ENCODE measurements around the gene GIN1. TPM values are rescaled to one million over a fixed set of nuclear protein-coding genes. Genes with fewer than 3 reads are reported as not detected.

GIN1 gene
- total and polyA plus RNA-seq, 8 donors = 2.2 to 6.2 (median 3.6) TPM

DNA sequence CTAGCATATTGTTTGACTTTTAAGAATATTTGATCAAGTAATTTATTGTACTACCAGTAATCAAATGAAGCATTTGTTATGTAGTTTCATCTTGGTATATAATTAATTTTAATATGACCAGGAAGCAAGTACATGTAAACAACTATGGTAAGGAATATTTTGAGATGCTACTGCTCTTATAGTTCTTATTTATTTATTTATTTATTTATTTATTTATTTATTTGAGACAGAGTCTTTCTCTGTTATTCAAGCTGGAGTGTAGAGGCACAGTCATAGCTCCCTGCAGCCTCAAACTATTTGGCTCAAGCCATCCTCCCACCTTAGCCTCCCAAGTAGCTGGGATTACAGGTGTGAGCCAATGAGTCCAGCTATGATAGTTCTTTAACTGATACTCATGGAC, 8.3 kb upstream of the GIN1 start:
- H3K4me3 ChIP-seq = no peak overlapping the region
- no peak overlapping the region for H3K27ac ChIP-seq
- H3K9me3 ChIP-seq = no peaks in the 10 kb centered on the region
- FAIRE-seq (peak; percentile 20), DNase-seq (no peak), ATAC-seq (no peak)
- peaks cover 0 to 7% (median under 1%) of the 10 kb centered on the region in 3 donors for H3K4me1 ChIP-seq
- intact Hi-C loops (cut with DNase I) = no loop called here
- no peaks in the 10 kb centered on the region for H3K27me3 ChIP-seq
- TF ChIP-seq, protein P1, sequence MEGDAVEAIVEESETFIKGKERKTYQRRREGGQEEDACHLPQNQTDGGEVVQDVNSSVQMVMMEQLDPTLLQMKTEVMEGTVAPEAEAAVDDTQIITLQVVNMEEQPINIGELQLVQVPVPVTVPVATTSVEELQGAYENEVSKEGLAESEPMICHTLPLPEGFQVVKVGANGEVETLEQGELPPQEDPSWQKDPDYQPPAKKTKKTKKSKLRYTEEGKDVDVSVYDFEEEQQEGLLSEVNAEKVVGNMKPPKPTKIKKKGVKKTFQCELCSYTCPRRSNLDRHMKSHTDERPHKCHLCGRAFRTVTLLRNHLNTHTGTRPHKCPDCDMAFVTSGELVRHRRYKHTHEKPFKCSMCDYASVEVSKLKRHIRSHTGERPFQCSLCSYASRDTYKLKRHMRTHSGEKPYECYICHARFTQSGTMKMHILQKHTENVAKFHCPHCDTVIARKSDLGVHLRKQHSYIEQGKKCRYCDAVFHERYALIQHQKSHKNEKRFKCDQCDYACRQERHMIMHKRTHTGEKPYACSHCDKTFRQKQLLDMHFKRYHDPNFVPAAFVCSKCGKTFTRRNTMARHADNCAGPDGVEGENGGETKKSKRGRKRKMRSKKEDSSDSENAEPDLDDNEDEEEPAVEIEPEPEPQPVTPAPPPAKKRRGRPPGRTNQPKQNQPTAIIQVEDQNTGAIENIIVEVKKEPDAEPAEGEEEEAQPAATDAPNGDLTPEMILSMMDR (IDR thresholded peaks at IDR 0.05) = no peak
- no peaks in the 10 kb centered on the region for H3K36me3 ChIP-seq

DNA sequence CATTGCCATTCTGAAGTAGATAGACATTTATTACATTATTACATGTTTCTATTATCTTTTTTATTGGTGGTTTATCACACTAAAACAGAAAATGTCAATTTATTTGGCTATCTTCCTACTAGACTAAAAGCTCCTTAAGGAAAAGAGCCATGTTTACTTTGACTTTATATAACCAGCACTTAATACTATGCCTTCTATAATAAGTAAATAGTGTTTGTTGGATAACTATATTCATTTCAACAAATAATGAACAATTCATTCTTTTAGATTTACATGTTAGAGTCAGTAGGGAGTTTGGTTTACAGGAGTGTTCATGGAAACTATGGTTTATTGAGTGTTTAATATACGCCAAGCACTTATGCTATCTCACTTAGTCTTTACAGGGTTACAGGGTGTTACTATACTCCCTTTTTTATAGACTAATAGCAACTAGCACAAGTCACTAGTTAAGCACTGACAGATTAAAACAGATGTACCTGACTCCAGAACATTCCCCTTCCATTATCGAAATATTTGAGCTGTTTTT, 7.4 kb upstream of the GIN1 start:
- H3K27ac ChIP-seq = no peak overlapping the region
- no peaks in the 10 kb centered on the region for H3K9me3 ChIP-seq
- intact Hi-C loops (cut with DNase I) = no loop called here
- FAIRE-seq = peak; percentile 49
- TF ChIP-seq, protein P1 (IDR thresholded peaks at IDR 0.05) = no peak
- 94 to 100% methylated on average over 2 of the region's 2 CpGs for WGBS, 2 donors
- no peaks in the 10 kb centered on the region for H3K36me3 ChIP-seq
- ATAC-seq = no peak
- peaks cover 0 to 4% (median 0%) of the 10 kb centered on the region in 3 donors for H3K4me1 ChIP-seq
- H3K4me3 ChIP-seq = no peak overlapping the region
- DNase-seq = no peak
- no peaks in the 10 kb centered on the region for H3K27me3 ChIP-seq

DNA sequence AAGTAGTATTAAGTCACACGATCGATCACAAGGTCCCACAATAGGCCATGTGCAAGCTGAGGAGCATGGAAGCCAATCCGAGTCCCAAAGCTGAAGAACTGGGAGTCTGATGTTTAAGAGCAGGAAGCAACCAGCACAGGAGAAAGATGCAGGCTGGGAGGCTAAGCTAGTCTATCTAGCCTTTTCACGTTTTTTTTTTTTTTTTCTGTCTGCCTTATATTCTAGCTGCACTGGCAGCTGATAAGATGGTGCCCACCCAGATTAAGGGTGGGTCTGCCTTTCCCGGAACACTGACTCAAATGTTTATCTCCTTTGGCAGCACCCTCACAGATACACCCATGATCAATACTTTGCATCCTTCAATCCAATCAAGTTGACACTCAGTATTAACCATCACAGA, 6.6 kb upstream of the GIN1 start:
- no peak for FAIRE-seq
- no peak overlapping the region for H3K4me3 ChIP-seq
- H3K27me3 ChIP-seq = no peaks in the 10 kb centered on the region
- H3K27ac ChIP-seq = no peak overlapping the region
- no peaks in the 10 kb centered on the region for H3K9me3 ChIP-seq
- TF ChIP-seq, protein P1 (IDR thresholded peaks at IDR 0.05) = no peak
- intact Hi-C loops (cut with DNase I) = no loop called here
- no peak for DNase-seq
- no peak for ATAC-seq
- 76 to 83% methylated on average over 5 of the region's 5 CpGs for WGBS, 2 donors
- no peaks in the 10 kb centered on the region for H3K36me3 ChIP-seq
- peaks cover 0 to 12% (median 4%) of the 10 kb centered on the region in 3 donors for H3K4me1 ChIP-seq

DNA sequence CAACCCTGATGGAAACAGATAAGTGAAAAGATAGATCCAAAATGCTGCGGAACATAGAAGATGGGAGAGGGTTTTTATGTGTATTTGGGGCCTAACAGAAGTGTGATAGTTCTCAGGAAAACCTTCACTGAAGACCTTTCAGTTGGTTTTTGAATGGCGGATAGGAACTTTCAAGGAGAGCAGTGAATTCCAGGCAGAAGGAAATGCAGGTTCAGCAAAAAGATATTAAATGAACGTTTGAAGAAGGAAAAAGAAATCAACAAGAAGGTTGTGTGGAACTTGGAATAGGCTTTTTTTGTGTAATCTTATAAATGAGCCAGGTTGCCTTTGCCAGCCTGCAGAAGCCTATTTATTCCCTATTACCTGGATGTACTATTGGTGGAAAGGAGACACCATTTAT, 2.3 kb upstream of the GIN1 start:
- Histone ChIP-seq H3K36me3 (no peaks in the 10 kb centered on the region), H3K4me3 (no peak overlapping the region), H3K4me1 (peaks cover 0 to 24% (median 18%) of the 10 kb centered on the region in 3 donors), H3K27me3 (no peaks in the 10 kb centered on the region), H3K27ac (no peak overlapping the region), H3K9me3 (no peaks in the 10 kb centered on the region)
- WGBS, 2 donors = 33 to 67% methylated on average over 3 of the region's 3 CpGs
- no peak for DNase-seq
- intact Hi-C loops (cut with DNase I) = no loop called here
- ATAC-seq = no peak
- no peak for FAIRE-seq
- TF ChIP-seq, protein P1 (IDR thresholded peaks at IDR 0.05) = no peak

DNA sequence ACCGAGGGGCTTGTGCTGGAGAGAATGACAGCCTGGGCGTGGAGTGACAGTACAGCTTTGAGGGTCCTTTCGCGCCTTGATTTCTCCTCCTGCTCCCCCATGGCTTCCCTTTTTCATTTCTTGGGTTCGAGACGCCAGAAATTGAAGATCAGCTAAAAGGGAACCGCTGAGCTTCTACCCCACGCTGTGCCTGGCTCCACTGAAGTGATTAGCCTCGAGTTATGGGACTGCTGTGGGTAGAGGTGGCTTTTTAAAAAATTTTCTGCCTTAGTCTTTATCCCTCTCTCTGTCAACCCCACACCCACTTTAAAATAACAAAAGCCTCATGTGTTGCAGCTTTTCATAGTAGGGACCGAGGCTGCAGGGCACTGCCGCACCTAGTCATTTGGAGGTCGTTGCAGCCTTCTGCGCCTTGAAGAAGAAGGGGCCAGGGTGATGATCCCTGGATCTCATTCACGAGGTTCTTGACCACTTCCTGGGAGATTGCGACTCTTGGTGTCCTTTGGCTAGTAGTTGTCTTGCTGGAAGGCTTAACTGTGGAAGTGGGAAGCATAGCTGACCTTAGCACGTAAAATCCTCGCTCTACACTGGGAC, 766 bp upstream of the GIN1 start:
- 1% methylated on average over 17 of the region's 17 CpGs for WGBS, 2 donors
- no peak for FAIRE-seq
- H3K4me1 ChIP-seq = peaks cover 0 to 25% (median 24%) of the 10 kb centered on the region in 3 donors
- peak in 2 of 4 donors; percentile 3 to 7 for ATAC-seq
- peak in 1 of 6 donors; percentile 12 for DNase-seq
- H3K36me3 ChIP-seq = no peaks in the 10 kb centered on the region
- intact Hi-C loops (cut with DNase I) = no loop called here
- TF ChIP-seq, protein P1 (IDR thresholded peaks at IDR 0.05) = no peak
- no peaks in the 10 kb centered on the region for H3K9me3 ChIP-seq
- H3K4me3 ChIP-seq = peak overlapping the region; percentile 50 to 76 (median 68)
- no peaks in the 10 kb centered on the region for H3K27me3 ChIP-seq
- H3K27ac ChIP-seq = peak overlapping the region; percentile 92 to 97 (median 94)
